ENCODE results near the gene PXYLP1. TPM values are rescaled to one million over a fixed set of nuclear protein-coding genes. Genes with fewer than 3 reads are reported as not detected.

Gene PXYLP1
- total RNA-seq, 1 donor from 2014 or later: 30.9 TPM

GRCh38 chr3:141273700-141274410, 42.2 kb downstream of the PXYLP1 start:
- DNase-seq (ENCODE audit: low read depth, low spot score): no peak
- H3K9me3 Mint-ChIP-seq: no peaks in the 10 kb centered on the region
- TF ChIP-seq CTCF (conservative IDR thresholded peaks at IDR 0.05): no peak

GRCh38 chr3:141274411-141275031, 42.9 kb downstream of the PXYLP1 start:
- DNase-seq (ENCODE audit: low read depth, low spot score): no peak
- Mint-ChIP-seq H3K27me3 (ENCODE audit: low read depth) (no peaks in the 10 kb centered on the region), H3K36me3 (ENCODE audit: low read depth) (no peaks in the 10 kb centered on the region), H3K27ac (ENCODE audit: unreplicated experiment) (peak overlapping the region; percentile 60), H3K9me3 (no peaks in the 10 kb centered on the region), H3K4me1 (peaks cover 11% of the 10 kb centered on the region), H3K4me3 (no peak overlapping the region)
- no peak for TF ChIP-seq CTCF (conservative IDR thresholded peaks at IDR 0.05)

More at GRCh38 chr3:141273700-141274410, 42.2 kb downstream of the PXYLP1 start:
- Mint-ChIP-seq H3K4me3 (no peak overlapping the region), H3K27me3 (ENCODE audit: low read depth) (no peaks in the 10 kb centered on the region), H3K36me3 (ENCODE audit: low read depth) (no peaks in the 10 kb centered on the region), H3K27ac (ENCODE audit: unreplicated experiment) (no peak overlapping the region), H3K4me1 (peaks cover 5% of the 10 kb centered on the region)

- Mint-ChIP-seq H3K4me3 (no peak overlapping the region), H3K9me3 (no peaks in the 10 kb centered on the region), H3K27ac (ENCODE audit: unreplicated experiment) (no peak overlapping the region), H3K4me1 (peaks cover 11% of the 10 kb centered on the region), H3K36me3 (ENCODE audit: low read depth) (no peaks in the 10 kb centered on the region), H3K27me3 (ENCODE audit: low read depth) (no peaks in the 10 kb centered on the region)
- DNase-seq (ENCODE audit: low read depth, low spot score): no peak
- TF ChIP-seq CTCF (conservative IDR thresholded peaks at IDR 0.05): no peak
Observed at GRCh38 chr3:141275032-141275422, 43.4 kb downstream of the PXYLP1 start.

- H3K4me1 Mint-ChIP-seq: peaks cover 11% of the 10 kb centered on the region
- no peak overlapping the region for H3K4me3 Mint-ChIP-seq
- DNase-seq (ENCODE audit: low read depth, low spot score): no peak
- no peak for TF ChIP-seq CTCF (conservative IDR thresholded peaks at IDR 0.05)
- H3K27me3 Mint-ChIP-seq (ENCODE audit: low read depth): no peaks in the 10 kb centered on the region
- H3K9me3 Mint-ChIP-seq: no peaks in the 10 kb centered on the region
- H3K27ac Mint-ChIP-seq (ENCODE audit: unreplicated experiment): peak overlapping the region; percentile 43
- H3K36me3 Mint-ChIP-seq (ENCODE audit: low read depth): no peaks in the 10 kb centered on the region
Observed at GRCh38 chr3:141275511-141275910, 43.9 kb downstream of the PXYLP1 start.

- H3K4me1 Mint-ChIP-seq: peaks cover 11% of the 10 kb centered on the region
- no peak overlapping the region for H3K27ac Mint-ChIP-seq (ENCODE audit: unreplicated experiment)
- no peaks in the 10 kb centered on the region for H3K36me3 Mint-ChIP-seq (ENCODE audit: low read depth)
- DNase-seq (ENCODE audit: low read depth, low spot score): no peak
- H3K4me3 Mint-ChIP-seq: no peak overlapping the region
- no peaks in the 10 kb centered on the region for H3K27me3 Mint-ChIP-seq (ENCODE audit: low read depth)
- no peaks in the 10 kb centered on the region for H3K9me3 Mint-ChIP-seq
- TF ChIP-seq CTCF (conservative IDR thresholded peaks at IDR 0.05): no peak
Observed at GRCh38 chr3:141275973-141276372, 44.3 kb downstream of the PXYLP1 start.

Data from neural crest cell (in vitro differentiated cells).